K562 (cell line): ENCODE data around the gene IRF1.

Experiments
- CCAR2 ChIP-seq: fragments of 200-400 bp; formaldehyde crosslinking; IDR thresholded peaks from 2 replicates; pipeline ENCODE4 v1.6.1; 2017; ENCODE audit warnings: mild to moderate bottlenecking, low read depth, low read length
- NFE2L1 ChIP-seq: fragments of 450-650 bp; IDR thresholded peaks from 2 replicates; pipeline ENCODE4 v1.6.1; 2016; ENCODE audit warnings: missing genetic modification characterization, low read depth, mild to moderate bottlenecking, missing compliant biosample characterization, moderate library complexity, borderline replicate concordance
- RCOR1 ChIP-seq, 2 experiments: IDR thresholded peaks; 2 replicates each; pipeline ENCODE4 v1.6.1; 2012; ENCODE audit warnings: low read depth in 2 of 2, low read length in 2 of 2, borderline replicate concordance in 1 of 2, improper control_type of control experiment in 1 of 2
- ZBTB7A ChIP-seq: IDR thresholded peaks from 2 replicates; pipeline ENCODE4 v1.6.1; 2011; ENCODE audit warnings: low read depth, mild to moderate bottlenecking, low read length, moderate library complexity, borderline replicate concordance; ENCODE audit not compliant: control insufficient read depth
- TF ChIP-seq, protein P1 (sequence below): sonication (generic); formaldehyde crosslinking; IDR thresholded peaks from 2 replicates; pipeline ENCODE4 v1.4.0; 2020; ENCODE audit warnings: mild to moderate bottlenecking, missing genetic modification reagents
- TF ChIP-seq, protein P2 (sequence below): IDR thresholded peaks from 2 replicates; pipeline ENCODE4 v1.6.1; 2014; ENCODE audit warnings: antibody characterized with exemption
- TF ChIP-seq, protein P3 (sequence below): fragments of 250-450 bp; sonication (Bioruptor Pico); IDR thresholded peaks from 2 replicates; pipeline ENCODE4 v1.4.0; 2020
- TF ChIP-seq, protein P4 (sequence below), 3 experiments: IDR thresholded peaks in 2 of 3; conservative IDR thresholded peaks in 1 of 3; 2 replicates each; pipeline ENCODE4 v1.5.1; 2011 to 2012; ENCODE audit warnings: low read length in 3 of 3, mild to moderate bottlenecking in 3 of 3, control low read depth in 2 of 3, improper control_type of control experiment in 1 of 3, inconsistent platforms in 1 of 3, low read depth in 1 of 3, mixed read lengths in 1 of 3, moderate library complexity in 1 of 3; ENCODE audit not compliant: insufficient read depth in 2 of 3

DNA sequence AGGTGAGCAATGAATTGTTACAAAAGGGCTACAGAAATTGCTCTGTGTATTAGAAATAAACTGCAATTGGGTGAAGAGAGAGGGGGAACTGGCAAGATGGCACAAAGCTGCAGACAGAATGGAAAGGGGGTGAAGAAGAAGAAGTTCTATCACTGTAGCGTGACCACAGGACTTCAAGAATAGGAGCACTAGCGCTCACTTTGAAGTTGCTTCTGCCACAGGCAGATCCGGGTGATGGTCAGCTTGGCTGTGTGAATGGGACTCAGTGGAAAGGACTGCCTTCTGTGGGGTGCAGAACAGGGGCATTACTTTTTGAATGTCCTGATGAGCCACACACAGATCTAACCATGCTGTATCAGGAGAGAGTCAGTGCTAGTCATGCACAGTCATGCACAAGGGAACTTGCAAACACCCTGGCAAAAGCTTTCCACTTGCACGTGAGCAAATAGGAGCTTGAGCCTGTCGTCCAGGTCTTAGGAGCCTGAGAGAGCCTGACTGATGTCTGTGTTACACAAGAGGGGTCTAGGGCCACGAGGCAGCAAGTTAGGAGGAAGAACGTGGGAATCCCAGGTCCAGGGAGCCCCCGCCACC, 36.5 kb upstream of the IRF1 start:
- no peak for TF ChIP-seq NFE2L1 (tag)
- TF ChIP-seq, protein P1, sequence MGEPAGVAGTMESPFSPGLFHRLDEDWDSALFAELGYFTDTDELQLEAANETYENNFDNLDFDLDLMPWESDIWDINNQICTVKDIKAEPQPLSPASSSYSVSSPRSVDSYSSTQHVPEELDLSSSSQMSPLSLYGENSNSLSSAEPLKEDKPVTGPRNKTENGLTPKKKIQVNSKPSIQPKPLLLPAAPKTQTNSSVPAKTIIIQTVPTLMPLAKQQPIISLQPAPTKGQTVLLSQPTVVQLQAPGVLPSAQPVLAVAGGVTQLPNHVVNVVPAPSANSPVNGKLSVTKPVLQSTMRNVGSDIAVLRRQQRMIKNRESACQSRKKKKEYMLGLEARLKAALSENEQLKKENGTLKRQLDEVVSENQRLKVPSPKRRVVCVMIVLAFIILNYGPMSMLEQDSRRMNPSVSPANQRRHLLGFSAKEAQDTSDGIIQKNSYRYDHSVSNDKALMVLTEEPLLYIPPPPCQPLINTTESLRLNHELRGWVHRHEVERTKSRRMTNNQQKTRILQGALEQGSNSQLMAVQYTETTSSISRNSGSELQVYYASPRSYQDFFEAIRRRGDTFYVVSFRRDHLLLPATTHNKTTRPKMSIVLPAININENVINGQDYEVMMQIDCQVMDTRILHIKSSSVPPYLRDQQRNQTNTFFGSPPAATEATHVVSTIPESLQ (CRISPR knock-in tag): no peak
- no peak for TF ChIP-seq CCAR2
- no peak for TF ChIP-seq ZBTB7A
- TF ChIP-seq, protein P2, sequence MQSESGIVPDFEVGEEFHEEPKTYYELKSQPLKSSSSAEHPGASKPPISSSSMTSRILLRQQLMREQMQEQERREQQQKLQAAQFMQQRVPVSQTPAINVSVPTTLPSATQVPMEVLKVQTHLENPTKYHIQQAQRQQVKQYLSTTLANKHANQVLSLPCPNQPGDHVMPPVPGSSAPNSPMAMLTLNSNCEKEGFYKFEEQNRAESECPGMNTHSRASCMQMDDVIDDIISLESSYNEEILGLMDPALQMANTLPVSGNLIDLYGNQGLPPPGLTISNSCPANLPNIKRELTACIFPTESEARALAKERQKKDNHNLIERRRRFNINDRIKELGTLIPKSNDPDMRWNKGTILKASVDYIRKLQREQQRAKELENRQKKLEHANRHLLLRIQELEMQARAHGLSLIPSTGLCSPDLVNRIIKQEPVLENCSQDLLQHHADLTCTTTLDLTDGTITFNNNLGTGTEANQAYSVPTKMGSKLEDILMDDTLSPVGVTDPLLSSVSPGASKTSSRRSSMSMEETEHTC: no peak
- no peak for TF ChIP-seq RCOR1 (IDR thresholded peaks at IDR 0.05; ENCODE audit: borderline replicate concordance in 1 of 2, low read depth in 2 of 2, low read length in 2 of 2)
- TF ChIP-seq, protein P3, sequence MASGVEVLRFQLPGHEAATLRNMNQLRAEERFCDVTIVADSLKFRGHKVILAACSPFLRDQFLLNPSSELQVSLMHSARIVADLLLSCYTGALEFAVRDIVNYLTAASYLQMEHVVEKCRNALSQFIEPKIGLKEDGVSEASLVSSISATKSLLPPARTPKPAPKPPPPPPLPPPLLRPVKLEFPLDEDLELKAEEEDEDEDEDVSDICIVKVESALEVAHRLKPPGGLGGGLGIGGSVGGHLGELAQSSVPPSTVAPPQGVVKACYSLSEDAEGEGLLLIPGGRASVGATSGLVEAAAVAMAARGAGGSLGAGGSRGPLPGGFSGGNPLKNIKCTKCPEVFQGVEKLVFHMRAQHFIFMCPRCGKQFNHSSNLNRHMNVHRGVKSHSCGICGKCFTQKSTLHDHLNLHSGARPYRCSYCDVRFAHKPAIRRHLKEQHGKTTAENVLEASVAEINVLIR (CRISPR knock-in tag): 0 out of 2 replicates have a peak, but pooled peaks have one; percentile 16
- TF ChIP-seq, protein P4, sequence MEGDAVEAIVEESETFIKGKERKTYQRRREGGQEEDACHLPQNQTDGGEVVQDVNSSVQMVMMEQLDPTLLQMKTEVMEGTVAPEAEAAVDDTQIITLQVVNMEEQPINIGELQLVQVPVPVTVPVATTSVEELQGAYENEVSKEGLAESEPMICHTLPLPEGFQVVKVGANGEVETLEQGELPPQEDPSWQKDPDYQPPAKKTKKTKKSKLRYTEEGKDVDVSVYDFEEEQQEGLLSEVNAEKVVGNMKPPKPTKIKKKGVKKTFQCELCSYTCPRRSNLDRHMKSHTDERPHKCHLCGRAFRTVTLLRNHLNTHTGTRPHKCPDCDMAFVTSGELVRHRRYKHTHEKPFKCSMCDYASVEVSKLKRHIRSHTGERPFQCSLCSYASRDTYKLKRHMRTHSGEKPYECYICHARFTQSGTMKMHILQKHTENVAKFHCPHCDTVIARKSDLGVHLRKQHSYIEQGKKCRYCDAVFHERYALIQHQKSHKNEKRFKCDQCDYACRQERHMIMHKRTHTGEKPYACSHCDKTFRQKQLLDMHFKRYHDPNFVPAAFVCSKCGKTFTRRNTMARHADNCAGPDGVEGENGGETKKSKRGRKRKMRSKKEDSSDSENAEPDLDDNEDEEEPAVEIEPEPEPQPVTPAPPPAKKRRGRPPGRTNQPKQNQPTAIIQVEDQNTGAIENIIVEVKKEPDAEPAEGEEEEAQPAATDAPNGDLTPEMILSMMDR (IDR thresholded peaks at IDR 0.05 in 2 of 3, conservative IDR thresholded peaks at IDR 0.05 in 1 of 3; ENCODE audit: insufficient read depth in 2 of 3, low read depth in 1 of 3, low read length in 3 of 3): peak in 1 of 3 experiments; percentile 8; a peak in 2 of 6 replicates
